GM18499 (cell line): ENCODE data around the gene EEF1A2.

Source experiments
- ATAC-seq: cut with Tn5 transposase; IDR thresholded peaks from one replicate; pipeline ENCODE4 v1.9.1; 2021; ENCODE audit warnings: moderate number of reproducible peaks; ENCODE audit not compliant: insufficient read depth, unreplicated experiment

EEF1A2 gene

DNA sequence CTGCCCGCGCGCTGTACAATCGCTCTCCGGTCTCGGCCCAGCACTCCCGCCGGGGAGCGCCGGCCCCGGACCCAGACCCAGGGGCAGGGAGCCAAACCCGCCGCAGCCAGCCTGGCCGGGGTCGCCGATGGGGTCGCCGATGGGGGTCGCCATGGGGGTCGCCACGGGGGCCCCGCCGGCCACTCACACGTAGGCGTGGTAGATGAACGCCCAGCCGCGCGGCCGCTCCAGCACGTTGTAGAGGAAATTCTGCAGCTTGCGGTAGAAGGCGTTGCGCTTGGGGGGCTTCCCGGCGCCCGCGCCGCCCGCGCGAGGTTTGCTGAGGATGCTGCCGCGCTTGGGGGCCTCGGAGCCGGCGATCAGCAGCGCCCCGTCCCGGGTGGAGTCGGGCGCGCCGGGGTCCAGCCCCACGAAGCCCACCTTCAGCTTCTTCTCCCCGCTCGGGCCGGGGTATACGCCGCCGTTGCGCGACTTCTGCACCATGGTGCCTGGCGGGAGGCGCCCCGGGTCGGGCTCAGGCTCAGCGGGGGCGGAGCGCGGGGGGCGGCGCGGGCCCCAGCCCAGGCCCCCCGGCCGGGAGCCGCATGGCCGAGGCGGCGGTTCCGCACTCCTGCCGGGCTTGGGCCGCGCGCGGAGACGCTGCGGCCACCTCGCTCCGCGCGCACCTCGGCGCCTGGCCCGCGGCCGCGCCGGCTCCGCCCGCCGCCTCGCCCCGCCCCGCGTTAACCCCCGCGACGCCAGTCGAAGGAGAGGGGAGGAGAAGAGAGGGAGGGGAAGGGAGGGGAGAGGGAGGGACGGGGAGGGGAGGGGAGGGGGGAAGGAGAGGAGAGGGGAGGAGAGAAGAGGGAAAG, 26.7 kb downstream of the EEF1A2 start, which contains the start of gene KCNQ2:
Gene KCNQ2, minus strand, starts transcription at position 675 of the 851 bp plus-strand sequence. Its CDS starts 192 bp downstream, at position 483.
- ATAC-seq, result no peak

DNA sequence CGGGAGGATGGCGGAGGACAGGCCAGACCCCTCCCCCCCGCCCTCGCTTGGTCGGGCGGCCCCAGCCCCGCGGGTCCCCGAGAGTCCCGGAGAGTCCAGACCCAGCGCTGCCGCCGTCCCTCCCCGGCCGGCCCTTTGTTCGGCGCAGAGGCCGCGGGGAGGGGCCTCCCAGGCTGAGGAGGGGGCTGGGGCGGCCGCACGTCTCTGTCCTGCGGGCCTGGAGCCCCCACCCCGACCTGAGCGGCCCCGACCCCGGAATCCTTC, 27.2 kb downstream of the EEF1A2 start:
- ATAC-seq, result no peak

DNA sequence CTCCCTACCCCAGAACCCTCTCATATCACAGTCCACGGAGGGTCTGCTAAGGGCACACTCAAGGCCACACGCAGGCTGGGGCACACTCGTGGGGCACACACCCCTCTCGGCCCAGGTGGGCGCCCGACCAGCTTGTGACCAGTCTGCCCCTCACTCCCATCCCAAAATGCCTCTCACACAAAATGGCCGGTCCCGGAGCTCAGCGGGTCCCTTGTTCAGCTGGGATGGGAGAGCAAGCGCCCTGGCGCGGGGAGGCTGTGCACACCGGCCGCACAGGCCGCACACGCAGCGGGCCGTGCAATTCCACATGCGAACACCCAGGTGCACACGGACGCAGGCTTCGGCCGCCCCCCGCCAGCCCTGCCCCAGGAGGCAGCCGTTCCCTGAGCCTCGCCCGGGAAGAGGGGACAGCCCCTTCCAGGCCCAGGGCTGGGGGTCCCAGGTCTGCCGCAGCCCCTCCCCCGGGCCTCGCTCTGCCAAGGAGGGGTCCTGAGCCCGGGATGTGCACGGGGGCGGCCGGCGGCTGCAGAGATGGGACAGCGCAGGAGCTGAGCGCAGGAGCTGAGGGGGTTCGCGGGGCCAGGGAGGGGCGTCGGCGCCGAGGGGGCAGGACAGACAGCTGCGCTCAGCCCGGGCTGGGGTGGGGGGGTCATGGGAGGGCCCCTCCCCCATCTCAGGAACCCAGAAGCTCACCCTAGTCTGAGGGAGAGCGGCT, 27.7 kb downstream of the EEF1A2 start:
- ATAC-seq, result no peak

- no peak for ATAC-seq
Observed at GRCh38 chr20:63470410-63470809, 28.5 kb downstream of the EEF1A2 start.

DNA sequence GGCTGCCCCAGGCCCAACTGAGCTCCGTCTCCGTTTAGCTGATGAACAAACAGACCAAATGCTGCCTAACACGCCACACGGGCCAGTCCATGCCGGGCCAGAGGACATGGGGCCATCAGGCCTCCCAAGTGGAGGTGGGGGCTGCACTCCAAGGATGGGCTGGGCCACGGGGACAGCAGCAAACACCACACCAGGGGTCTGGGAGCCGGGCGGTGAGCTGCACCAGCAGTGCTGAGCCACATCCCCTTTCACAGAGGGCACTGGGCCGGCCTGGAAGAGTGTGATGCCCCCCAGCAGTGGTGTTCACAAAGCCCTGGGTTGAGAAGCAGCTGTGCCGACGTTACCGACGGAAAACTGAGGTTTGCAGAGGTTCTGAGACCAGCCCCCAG, 29.2 kb downstream of the EEF1A2 start:
- ATAC-seq, result no peak

DNA sequence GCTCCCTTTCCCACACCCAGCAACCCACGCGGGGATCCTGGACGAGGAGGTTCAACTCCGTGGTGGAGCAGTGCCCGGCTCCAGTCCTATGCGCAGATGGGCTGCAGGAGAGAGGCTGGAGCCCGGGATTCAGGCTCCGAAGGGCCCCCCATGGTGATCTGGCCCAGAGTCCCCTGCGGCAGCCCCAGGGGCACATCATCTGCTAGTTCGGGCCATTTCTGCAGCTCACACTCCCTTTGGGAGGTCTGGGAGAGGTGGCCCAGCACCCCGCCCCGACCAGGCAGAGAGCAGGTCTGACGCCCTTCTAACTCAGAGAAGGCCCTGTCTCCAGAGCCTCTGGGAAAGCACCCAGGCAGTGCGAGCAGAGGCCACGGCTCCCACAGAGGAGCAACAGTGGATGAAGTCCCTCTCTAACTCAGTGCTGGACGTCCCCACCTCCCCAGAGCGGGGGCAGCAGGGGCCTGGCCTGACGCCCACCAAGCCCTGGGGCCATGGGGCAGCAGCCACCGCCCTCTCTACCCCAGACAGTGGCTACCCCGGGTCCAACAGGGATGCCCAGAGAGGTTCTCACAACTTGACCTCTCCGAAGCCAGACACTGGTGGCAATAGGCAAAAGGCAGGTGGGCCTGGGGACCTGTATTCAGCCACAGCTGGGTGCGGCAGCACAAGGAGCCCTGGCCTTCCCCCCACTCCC, 29.7 kb downstream of the EEF1A2 start:
- ATAC-seq, result no peak

DNA sequence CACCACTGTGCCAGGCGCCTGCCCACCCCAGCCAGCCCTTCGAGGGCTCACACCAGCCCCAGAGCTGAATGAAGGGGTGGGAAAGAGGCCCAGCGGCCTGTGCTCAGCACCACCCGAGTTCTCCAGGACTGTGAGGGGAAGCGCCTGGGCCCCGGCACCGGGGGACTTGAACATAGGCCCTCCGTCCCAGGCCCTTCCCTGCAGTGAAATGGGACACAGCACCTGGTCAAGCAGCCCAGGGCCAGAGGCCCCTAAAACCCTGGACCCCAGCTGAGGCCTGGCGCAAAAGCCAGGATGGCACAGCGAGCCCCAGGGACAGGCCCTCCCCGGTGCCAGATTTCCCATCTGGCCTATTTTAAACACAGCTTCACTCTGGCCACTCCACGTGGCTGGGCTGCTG, 30.5 kb downstream of the EEF1A2 start:
- ATAC-seq, result no peak

DNA sequence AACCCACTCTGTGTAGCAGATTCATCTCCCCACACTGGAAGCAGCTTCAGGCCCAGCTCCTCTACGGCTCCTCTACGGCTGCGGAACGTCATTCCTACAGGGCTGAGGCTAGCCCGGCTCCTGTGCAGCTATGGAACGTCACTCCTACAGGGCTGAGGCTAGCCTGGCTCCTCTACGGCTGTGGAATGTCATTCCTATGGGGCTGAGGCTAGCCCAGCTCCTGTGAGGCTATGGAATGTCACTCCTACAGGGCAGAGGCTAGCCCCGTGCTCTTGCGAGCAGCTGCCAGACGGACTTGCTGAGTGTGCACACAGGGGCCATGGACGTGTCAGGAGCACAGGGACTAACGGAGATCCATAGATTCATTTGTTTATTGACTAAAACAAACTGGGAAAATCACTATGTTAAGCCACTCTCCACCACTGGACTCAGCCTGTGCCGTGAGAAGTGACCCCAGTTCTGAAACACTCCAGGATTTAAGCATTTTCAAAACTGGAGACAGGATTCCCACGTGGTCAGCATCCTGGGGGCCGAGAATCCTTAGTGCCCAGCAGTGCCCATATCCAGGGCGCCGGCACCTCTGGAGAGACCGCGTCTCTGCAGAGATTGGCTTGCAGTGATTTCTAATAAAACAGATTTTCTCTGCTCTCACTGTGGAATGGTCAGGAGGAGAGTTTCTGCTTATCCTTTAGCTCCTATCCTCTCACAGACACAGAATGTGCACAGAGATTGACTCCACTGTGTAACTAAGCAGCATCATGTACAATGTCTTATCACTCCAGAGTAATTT, 31.4 kb downstream of the EEF1A2 start:
- no peak for ATAC-seq

DNA sequence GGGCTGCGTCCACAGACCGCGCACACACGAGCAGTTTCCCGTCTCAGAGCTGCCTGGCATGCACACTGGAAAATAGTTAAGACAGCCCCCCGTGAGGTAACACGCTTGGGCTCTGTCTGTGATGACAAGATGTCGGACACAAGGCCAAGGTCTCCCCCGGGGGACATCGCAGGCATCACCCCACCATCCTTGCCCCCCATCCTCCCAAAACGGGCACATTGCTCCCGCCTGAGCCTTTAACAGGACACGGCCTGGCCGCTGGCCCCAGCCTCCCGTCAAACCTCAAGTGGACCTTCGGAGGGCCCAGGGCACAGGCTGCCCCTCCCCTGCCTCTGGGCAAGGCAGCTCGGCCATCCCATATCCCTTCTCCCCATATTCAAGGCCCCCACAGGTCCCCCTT, 32.0 kb downstream of the EEF1A2 start:
- no peak for ATAC-seq

GRCh38 chr20:63466250-63466825, 32.5 kb downstream of the EEF1A2 start:
- ATAC-seq, result no peak

GRCh38 chr20:63465380-63466249, 33.3 kb downstream of the EEF1A2 start:
- ATAC-seq, result no peak

GRCh38 chr20:63464289-63464635, 34.6 kb downstream of the EEF1A2 start:
- ATAC-seq, result no peak

DNA sequence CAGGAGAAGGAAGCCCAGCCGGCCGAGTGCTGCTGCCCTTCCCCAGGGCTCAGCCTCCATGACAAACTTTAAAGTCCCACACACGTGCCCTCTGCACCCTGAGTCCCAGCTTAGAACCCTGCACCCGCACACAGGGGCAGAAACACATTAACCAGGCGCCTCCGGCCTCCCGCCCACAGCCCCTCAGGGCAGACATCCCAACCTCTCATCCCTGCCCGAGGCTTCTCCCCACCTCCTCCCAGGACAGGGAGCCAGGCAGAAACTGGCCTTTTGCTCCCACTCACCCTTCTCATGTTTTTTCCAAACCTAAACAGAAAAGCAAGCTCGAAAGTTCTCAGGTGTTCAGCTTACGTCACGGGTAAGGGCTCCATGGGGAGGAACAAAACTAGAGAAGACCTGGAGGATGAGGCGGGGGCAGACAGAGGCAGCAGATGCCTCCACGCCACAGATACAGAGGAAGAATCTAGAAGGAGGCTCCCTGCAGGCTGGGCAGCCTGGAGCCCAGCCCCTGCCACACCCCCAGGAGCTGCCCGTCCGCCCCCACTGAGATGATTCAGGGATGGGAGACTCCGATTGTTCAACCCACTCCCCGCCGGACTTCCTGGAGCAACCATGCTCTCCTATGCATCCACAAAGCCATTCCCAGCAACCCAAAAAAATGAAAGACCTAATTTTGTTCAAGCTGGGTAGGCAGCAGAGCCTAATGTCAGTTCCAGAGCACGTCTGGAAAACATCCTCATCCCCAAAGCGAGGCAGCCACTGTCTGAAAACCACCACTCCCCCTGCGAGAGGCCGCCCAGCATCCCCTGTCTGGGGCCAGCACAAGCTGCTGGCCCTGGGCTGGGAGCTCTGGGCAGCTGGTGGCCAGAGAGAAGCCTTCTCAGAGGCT, 35.2 kb downstream of the EEF1A2 start:
- no peak for ATAC-seq

- ATAC-seq, result no peak
Observed at GRCh38 chr20:63462244-63462643, 36.6 kb downstream of the EEF1A2 start.

- no peak for ATAC-seq
Observed at GRCh38 chr20:63461104-63461763, 37.6 kb downstream of the EEF1A2 start.

GRCh38 chr20:63459070-63459380, 39.9 kb downstream of the EEF1A2 start:
- ATAC-seq, result no peak

DNA sequence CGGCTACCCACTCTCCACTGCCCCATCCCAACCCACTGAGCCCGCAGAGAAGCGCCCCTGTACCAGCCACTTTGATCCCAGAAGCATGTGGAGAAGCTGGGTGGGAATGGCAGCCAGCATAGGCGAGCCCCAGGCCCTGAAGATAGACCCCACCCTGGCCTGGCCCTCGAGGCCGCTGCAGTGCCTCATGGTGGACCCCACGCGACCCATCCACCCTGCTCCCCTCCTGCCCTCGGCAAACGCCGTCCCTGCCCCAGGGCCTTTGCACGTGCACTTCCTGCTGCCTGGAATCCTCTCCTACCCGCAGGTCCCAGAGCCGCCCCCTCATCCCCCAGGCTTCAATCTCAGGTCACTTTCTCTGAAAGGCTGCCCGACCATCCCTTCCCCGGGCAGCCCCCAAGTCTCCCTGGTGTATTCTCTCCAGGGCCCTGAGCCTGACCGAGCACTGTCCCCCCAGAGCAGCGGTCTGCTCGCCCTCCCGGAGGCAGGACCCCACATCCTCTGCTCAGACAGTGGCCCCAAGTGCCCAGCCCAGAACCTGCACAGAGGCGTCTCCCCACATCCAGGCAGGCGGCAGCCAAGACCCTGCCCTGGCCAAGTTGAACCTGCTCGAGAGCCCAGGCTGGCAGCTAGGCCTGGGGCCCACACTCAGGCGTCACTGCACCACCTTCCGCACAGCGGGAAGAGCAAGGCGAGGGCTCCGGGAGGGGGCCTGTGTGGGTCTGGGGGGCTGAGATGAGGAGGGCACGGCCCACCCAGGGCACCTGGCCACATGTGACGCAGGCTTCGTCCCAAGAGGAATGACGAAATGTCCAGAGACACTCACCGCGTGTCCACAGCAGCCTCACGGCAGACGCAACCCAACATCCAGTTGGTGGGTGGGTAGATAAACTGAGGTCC, 40.5 kb downstream of the EEF1A2 start:
- ATAC-seq, result no peak
